Activated B cell treated with CpG ODN at 0.5 μM for 24 hours (primary cell): ENCODE data around the gene TSPAN7. TPM values are rescaled to one million over a fixed set of nuclear protein-coding genes. Genes with fewer than 3 reads are reported as not detected.

Experiments used
- ATAC-seq: fragments of 200-7000 bp; cut with Tn5 transposase; one replicate; pipeline ENCODE4 v1.10.0; 2021; ENCODE audit warnings: low read depth, mild to moderate bottlenecking, moderate library complexity
- CTCF ChIA-PET: fragments of 350-600 bp; sonication (Branson Sonifier 250); formaldehyde crosslinking; loops from one replicate; lab custom pipeline; 2021; ENCODE audit warnings: antibody characterized with exemption; lab: Charles Lee
- POLR2A ChIA-PET: fragments of 350-600 bp; sonication (Branson Sonifier 250); formaldehyde crosslinking; loops from one replicate; lab custom pipeline; 2021; ENCODE audit warnings: antibody characterized with exemption; lab: Charles Lee
- DNase-seq: peaks from one replicate; pipeline ENCODE4 v3.0.0; 2022
- H3K27ac Mint-ChIP-seq: one replicate; pipeline ENCODE4 v1.8.0; 2020; ENCODE audit warnings: mixed read lengths
- H3K27me3 Mint-ChIP-seq: one replicate; pipeline ENCODE4 v1.8.0; 2021; ENCODE audit warnings: mixed read lengths
- H3K36me3 Mint-ChIP-seq: one replicate; pipeline ENCODE4 v1.8.0; 2021; ENCODE audit warnings: low read depth, mixed read lengths
- H3K4me1 Mint-ChIP-seq: one replicate; pipeline ENCODE4 v1.8.0; 2021; ENCODE audit warnings: mixed read lengths
- H3K4me3 Mint-ChIP-seq: one replicate; pipeline ENCODE4 v1.8.0; 2020; ENCODE audit warnings: mild to moderate bottlenecking, mixed read lengths
- H3K9me3 Mint-ChIP-seq: one replicate; pipeline ENCODE4 v1.8.0; 2020; ENCODE audit warnings: mixed read lengths
- CTCF ChIP-seq: fragments of 200-600 bp; IDR thresholded peaks from one replicate; pipeline ENCODE4 v1.8.0; 2022; ENCODE audit warnings: antibody characterized with exemption, mild to moderate bottlenecking
- intact Hi-C: fragments of 100-400 bp; cut with micrococcal nuclease; formaldehyde crosslinking; loops from one replicate; pipeline ENCODE4 v1.15.1; 2024
- total RNA-seq: library from RNA; stranded (reverse); gene quantifications from 2 replicates; pipeline ENCODE4 v1.2.3, GENCODE V29; 2022

Gene TSPAN7
- total RNA-seq, 1 donor from 2014 or later, result not detected

DNA sequence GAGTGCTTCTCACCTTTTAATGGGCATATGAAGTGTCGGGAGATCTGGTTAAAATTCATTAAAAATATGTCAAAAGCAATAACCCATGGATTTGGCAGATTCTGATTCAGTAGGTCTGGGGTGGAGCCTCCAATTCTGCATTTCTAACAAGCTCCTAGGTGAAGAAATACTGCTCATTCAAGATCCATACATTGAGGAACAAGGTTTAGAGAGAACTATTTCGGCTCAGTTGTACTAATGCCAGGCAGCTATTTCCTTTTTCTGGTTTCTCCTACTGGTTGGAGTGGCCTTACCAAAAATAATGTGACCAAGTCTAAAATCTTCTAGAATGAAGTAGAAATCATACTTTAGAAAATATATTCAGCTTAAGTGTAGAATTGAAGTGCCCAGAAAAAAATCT, 117.5 kb downstream of the TSPAN7 start:
- ATAC-seq (no peak), DNase-seq (no peak)
- no peak for TF ChIP-seq CTCF
- CTCF ChIA-PET, result no interaction called here
- peaks cover 3% of the 10 kb centered on the region for H3K27me3 Mint-ChIP-seq
- no peaks in the 10 kb centered on the region for H3K4me1 Mint-ChIP-seq
- intact Hi-C loops, result no loop called here
- no peak overlapping the region for H3K4me3 Mint-ChIP-seq
- no peaks in the 10 kb centered on the region for H3K9me3 Mint-ChIP-seq
- H3K27ac Mint-ChIP-seq, result no peak overlapping the region
- no peaks in the 10 kb centered on the region for H3K36me3 Mint-ChIP-seq
- POLR2A ChIA-PET, result no interaction called here

- no peak for ATAC-seq
- POLR2A ChIA-PET, result no interaction called here
- intact Hi-C loops, result no loop called here
Measured at GRCh38 chrX:38679695-38680094, 118.4 kb downstream of the TSPAN7 start.

GRCh38 chrX:38682095-38682494, 120.8 kb downstream of the TSPAN7 start:
- no peak for TF ChIP-seq CTCF
- DNase-seq (no peak), ATAC-seq (no peak)
- H3K4me3 Mint-ChIP-seq, result no peak overlapping the region
- H3K4me1 Mint-ChIP-seq, result no peaks in the 10 kb centered on the region
- ChIA-PET POLR2A (no interaction called here), CTCF (no interaction called here)
- no peaks in the 10 kb centered on the region for H3K36me3 Mint-ChIP-seq
- intact Hi-C loops, result no loop called here
- no peak overlapping the region for H3K27ac Mint-ChIP-seq
- H3K27me3 Mint-ChIP-seq, result no peaks in the 10 kb centered on the region
- H3K9me3 Mint-ChIP-seq, result no peaks in the 10 kb centered on the region

More at GRCh38 chrX:38679695-38680094, 118.4 kb downstream of the TSPAN7 start:
- Mint-ChIP-seq H3K4me3 (no peak overlapping the region), H3K4me1 (no peaks in the 10 kb centered on the region), H3K9me3 (no peaks in the 10 kb centered on the region), H3K27ac (no peak overlapping the region), H3K27me3 (no peaks in the 10 kb centered on the region), H3K36me3 (no peaks in the 10 kb centered on the region)
- CTCF ChIA-PET, result no interaction called here
- TF ChIP-seq CTCF, result no peak
- DNase-seq, result no peak

DNA sequence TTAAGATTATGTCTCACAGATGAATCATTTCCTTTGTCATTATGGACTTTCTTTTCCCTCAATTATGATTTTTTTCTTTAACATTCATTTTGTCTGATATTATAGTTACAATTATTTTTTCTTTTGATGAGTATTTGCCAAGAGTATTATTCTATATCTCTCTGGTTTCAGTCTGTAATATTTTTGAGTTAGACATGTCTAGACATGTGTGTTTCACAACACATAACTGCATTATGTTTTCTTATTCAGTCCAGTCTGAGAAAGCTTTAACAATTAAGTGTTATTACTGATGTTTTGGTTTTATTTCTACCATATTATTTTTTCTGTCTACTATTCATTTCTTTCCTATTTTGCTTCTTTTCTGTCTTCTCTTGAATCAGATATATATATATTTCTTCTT, 131.6 kb downstream of the TSPAN7 start:
- ATAC-seq, result no peak
- POLR2A ChIA-PET, result no interaction called here

GRCh38 chrX:38694394-38694793, 133.1 kb downstream of the TSPAN7 start:
- intact Hi-C loops, result no loop called here
- Mint-ChIP-seq H3K27ac (no peak overlapping the region), H3K4me3 (no peak overlapping the region), H3K4me1 (peaks cover 2% of the 10 kb centered on the region), H3K9me3 (no peaks in the 10 kb centered on the region), H3K27me3 (peaks cover 2% of the 10 kb centered on the region), H3K36me3 (no peaks in the 10 kb centered on the region)
- ATAC-seq, result no peak
- ChIA-PET POLR2A (no interaction called here), CTCF (no interaction called here)
- DNase-seq, result no peak
- no peak for TF ChIP-seq CTCF

More for the DNA sequence above, 131.6 kb downstream of the TSPAN7 start:
- intact Hi-C loops, result no loop called here
- H3K4me3 Mint-ChIP-seq, result no peak overlapping the region
- H3K4me1 Mint-ChIP-seq, result peaks cover 2% of the 10 kb centered on the region
- no peaks in the 10 kb centered on the region for H3K36me3 Mint-ChIP-seq
- CTCF ChIA-PET, result no interaction called here
- no peaks in the 10 kb centered on the region for H3K9me3 Mint-ChIP-seq
- no peak overlapping the region for H3K27ac Mint-ChIP-seq
- no peak for TF ChIP-seq CTCF
- no peak for DNase-seq
- peaks cover 2% of the 10 kb centered on the region for H3K27me3 Mint-ChIP-seq
